SK-N-SH treated with all-trans-retinoic acid at 6 μM for 48 hours (cell line): ENCODE measurements around the gene CNPY3.

Experiments used
- ARNTL ChIP-seq: fragments of 450-650 bp; formaldehyde crosslinking; IDR thresholded peaks from 2 replicates; pipeline ENCODE4 v1.5.0; 2020; ENCODE audit warnings: low read depth, mild to moderate bottlenecking, moderate library complexity, borderline replicate concordance
- OSR1 ChIP-seq: fragments of 250-450 bp; sonication (Bioruptor Pico); IDR thresholded peaks from 2 replicates; pipeline ENCODE4 v1.8.0; 2022; ENCODE audit warnings: moderate library complexity, mild to moderate bottlenecking, inconsistent platforms
- RARB ChIP-seq: fragments of 250-450 bp; sonication (Bioruptor Pico); IDR thresholded peaks from 2 replicates; pipeline ENCODE4 v1.8.0; 2021; ENCODE audit warnings: mild to moderate bottlenecking, moderate library complexity
- TOX ChIP-seq: fragments of 250-450 bp; sonication (Bioruptor Pico); IDR thresholded peaks from 2 replicates; pipeline ENCODE4 v1.8.0; 2021; ENCODE audit warnings: mild to moderate bottlenecking, moderate library complexity, borderline replicate concordance
- ZNF565 ChIP-seq: fragments of 450-650 bp; formaldehyde crosslinking; conservative IDR thresholded peaks from 2 replicates; pipeline ENCODE4 v1.5.0; 2020; ENCODE audit warnings: low read depth, mild to moderate bottlenecking, moderate library complexity
- TF ChIP-seq, protein P1 (sequence below): fragments of 250-450 bp; sonication (Bioruptor Pico); IDR thresholded peaks from 2 replicates; pipeline ENCODE4 v1.8.0; 2020; ENCODE audit warnings: mild to moderate bottlenecking, moderate library complexity, borderline replicate concordance
- TF ChIP-seq, protein P2 (sequence below): fragments of 250-450 bp; sonication (Bioruptor Pico); IDR thresholded peaks from 2 replicates; pipeline ENCODE4 v1.5.1; 2021; ENCODE audit warnings: mild to moderate bottlenecking, moderate library complexity

DNA sequence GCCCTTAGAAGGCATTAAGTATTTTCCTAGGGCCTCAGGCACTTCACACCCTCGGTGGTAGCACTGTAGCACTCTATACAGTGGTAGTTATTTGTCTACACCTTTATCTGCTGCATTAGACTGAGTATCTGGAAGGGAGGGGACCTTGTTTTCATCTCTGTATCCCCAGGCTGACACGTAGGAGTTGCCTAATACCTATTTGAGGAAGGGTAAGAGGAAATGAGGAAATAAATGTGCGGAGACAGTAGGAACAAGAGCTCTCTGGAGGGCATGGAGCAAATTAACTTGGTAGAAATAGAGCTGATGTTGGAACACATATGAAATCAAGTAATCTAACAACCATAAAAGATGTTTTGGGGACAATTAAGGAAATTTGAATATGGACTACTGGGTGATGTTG lies 3.9 kb downstream of the CNPY3 start:
- TF ChIP-seq ARNTL (CRISPR knock-in tag) (no peak), ZNF565 (CRISPR knock-in tag) (no peak), OSR1 (CRISPR knock-in tag) (no peak), TOX (CRISPR knock-in tag) (no peak), RARB (no peak)
- TF ChIP-seq, protein P1, sequence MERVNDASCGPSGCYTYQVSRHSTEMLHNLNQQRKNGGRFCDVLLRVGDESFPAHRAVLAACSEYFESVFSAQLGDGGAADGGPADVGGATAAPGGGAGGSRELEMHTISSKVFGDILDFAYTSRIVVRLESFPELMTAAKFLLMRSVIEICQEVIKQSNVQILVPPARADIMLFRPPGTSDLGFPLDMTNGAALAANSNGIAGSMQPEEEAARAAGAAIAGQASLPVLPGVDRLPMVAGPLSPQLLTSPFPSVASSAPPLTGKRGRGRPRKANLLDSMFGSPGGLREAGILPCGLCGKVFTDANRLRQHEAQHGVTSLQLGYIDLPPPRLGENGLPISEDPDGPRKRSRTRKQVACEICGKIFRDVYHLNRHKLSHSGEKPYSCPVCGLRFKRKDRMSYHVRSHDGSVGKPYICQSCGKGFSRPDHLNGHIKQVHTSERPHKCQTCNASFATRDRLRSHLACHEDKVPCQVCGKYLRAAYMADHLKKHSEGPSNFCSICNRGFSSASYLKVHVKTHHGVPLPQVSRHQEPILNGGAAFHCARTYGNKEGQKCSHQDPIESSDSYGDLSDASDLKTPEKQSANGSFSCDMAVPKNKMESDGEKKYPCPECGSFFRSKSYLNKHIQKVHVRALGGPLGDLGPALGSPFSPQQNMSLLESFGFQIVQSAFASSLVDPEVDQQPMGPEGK (CRISPR knock-in tag), result no peak
- TF ChIP-seq, protein P2, sequence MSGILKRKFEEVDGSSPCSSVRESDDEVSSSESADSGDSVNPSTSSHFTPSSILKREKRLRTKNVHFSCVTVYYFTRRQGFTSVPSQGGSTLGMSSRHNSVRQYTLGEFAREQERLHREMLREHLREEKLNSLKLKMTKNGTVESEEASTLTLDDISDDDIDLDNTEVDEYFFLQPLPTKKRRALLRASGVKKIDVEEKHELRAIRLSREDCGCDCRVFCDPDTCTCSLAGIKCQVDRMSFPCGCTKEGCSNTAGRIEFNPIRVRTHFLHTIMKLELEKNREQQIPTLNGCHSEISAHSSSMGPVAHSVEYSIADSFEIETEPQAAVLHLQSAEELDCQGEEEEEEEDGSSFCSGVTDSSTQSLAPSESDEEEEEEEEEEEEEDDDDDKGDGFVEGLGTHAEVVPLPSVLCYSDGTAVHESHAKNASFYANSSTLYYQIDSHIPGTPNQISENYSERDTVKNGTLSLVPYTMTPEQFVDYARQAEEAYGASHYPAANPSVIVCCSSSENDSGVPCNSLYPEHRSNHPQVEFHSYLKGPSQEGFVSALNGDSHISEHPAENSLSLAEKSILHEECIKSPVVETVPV, result no peak
